ENCODE results near the gene SOX5.
"Not testable (repeated sequence)": the region's sequence is repeated elsewhere in the genome, so short reads cannot be mapped to it uniquely, and the experiment has no call there.

Gene SOX5

GRCh38 chr12:23824358-23824757 is 125.1 kb downstream of the SOX5 start:
- no peak for TF ChIP-seq CTCF (IDR thresholded peaks at IDR 0.05; ENCODE audit: extremely low read depth, missing control alignments)
- no peak for DNase-seq (ENCODE audit: low spot score)

- DNase-seq (ENCODE audit: low spot score), result not testable (repeated sequence)
Observed at GRCh38 chr12:23822883-23823282, 126.6 kb downstream of the SOX5 start.

GRCh38 chr12:23817345-23817744 is 132.1 kb downstream of the SOX5 start:
- no peak for DNase-seq (ENCODE audit: low spot score)
- TF ChIP-seq CTCF (IDR thresholded peaks at IDR 0.05; ENCODE audit: extremely low read depth, missing control alignments), result no peak

GRCh38 chr12:23816394-23816851 is 133.0 kb downstream of the SOX5 start:
- no peak for TF ChIP-seq CTCF (IDR thresholded peaks at IDR 0.05; ENCODE audit: extremely low read depth, missing control alignments)
- no peak for DNase-seq (ENCODE audit: low spot score)

- TF ChIP-seq CTCF (IDR thresholded peaks at IDR 0.05; ENCODE audit: extremely low read depth, missing control alignments), result no peak
- no peak for DNase-seq (ENCODE audit: low spot score)
Observed at GRCh38 chr12:23815810-23816209, 133.7 kb downstream of the SOX5 start.

- no peak for TF ChIP-seq CTCF (IDR thresholded peaks at IDR 0.05; ENCODE audit: extremely low read depth, missing control alignments)
- DNase-seq (ENCODE audit: low spot score), result no peak
Observed at GRCh38 chr12:23813206-23813605, 136.3 kb downstream of the SOX5 start.

GRCh38 chr12:23810329-23810902 is 139.1 kb downstream of the SOX5 start:
- no peak for TF ChIP-seq CTCF (IDR thresholded peaks at IDR 0.05; ENCODE audit: extremely low read depth, missing control alignments)
- no peak for DNase-seq (ENCODE audit: low spot score)

GRCh38 chr12:23803540-23803939 is 145.9 kb downstream of the SOX5 start:
- no peak for TF ChIP-seq CTCF (IDR thresholded peaks at IDR 0.05; ENCODE audit: extremely low read depth, missing control alignments)
- no peak for DNase-seq (ENCODE audit: low spot score)

Data from GM20000 (cell line).